Bronchial epithelial cell (primary cell): ENCODE measurements around the gene HTR4. TPM values are rescaled to one million over a fixed set of nuclear protein-coding genes. Genes with fewer than 3 reads are reported as not detected.
A peak's percentile ranks its signal among the peaks of the same experiment; 100 is the strongest.

Source experiments
- DNase-seq: peaks from one replicate; pipeline ENCODE4 v3.0.0-alpha.2; 2010; ENCODE audit warnings: low read depth
- FAIRE-seq: peaks from 2 replicates; lab custom pipeline; 2011; peaks lifted over from hg19 to GRCh38; lab: Jason Lieb, UNC
- H3K27me3 ChIP-seq: 2 replicates; pipeline ENCODE4 v1.5.1; 2011; ENCODE audit warnings: low read length; ENCODE audit not compliant: control insufficient read depth, insufficient read depth
- H3K36me3 ChIP-seq: 2 replicates; pipeline ENCODE4 v1.5.1; 2011; ENCODE audit warnings: low read length; ENCODE audit not compliant: control insufficient read depth, insufficient read depth
- H3K4me3 ChIP-seq: 2 replicates; pipeline ENCODE4 v1.5.1; 2011; ENCODE audit warnings: mild to moderate bottlenecking, low read depth, low read length, control low read depth
- total RNA-seq: library from RNA; depleted of rRNA; stranded (reverse); fragments of >200 nt; gene quantifications from 2 replicates; pipeline ENCODE4 v1.2.1, GENCODE V29; 2014
- TF ChIP-seq, protein P1 (sequence below): IDR thresholded peaks from 2 replicates; pipeline ENCODE4 v1.5.1; 2011; ENCODE audit warnings: mild to moderate bottlenecking, moderate library complexity, low read length, control low read depth, inconsistent platforms; ENCODE audit not compliant: insufficient read depth, severe bottlenecking

The HTR4 gene
- total RNA-seq, 1 donor from 2014 or later = not detected

DNA sequence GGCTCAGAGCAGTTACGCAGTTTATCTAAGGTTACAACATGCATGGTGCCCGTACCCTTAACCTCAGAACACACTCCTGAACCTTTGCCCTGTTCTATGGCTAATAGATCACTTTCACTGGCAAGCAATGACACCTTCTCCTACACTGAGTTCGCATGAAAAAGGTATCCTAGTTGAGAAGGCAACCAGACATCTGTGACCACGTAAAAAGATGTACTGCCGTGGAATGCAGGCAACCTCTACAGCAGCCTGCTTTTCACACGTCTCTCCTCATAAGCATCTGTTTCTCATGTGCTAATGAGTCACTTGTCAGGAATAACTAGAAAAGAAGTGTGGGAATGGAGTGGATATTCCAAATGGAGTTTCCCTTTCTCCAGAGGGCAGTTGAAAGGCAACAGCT, 199.1 kb downstream of the HTR4 start:
- Histone ChIP-seq H3K4me3 (no peak overlapping the region), H3K36me3 (no peaks in the 10 kb centered on the region), H3K27me3 (no peaks in the 10 kb centered on the region)
- DNase-seq (peak; percentile 19), FAIRE-seq (peak; percentile 28)
- TF ChIP-seq, protein P1, sequence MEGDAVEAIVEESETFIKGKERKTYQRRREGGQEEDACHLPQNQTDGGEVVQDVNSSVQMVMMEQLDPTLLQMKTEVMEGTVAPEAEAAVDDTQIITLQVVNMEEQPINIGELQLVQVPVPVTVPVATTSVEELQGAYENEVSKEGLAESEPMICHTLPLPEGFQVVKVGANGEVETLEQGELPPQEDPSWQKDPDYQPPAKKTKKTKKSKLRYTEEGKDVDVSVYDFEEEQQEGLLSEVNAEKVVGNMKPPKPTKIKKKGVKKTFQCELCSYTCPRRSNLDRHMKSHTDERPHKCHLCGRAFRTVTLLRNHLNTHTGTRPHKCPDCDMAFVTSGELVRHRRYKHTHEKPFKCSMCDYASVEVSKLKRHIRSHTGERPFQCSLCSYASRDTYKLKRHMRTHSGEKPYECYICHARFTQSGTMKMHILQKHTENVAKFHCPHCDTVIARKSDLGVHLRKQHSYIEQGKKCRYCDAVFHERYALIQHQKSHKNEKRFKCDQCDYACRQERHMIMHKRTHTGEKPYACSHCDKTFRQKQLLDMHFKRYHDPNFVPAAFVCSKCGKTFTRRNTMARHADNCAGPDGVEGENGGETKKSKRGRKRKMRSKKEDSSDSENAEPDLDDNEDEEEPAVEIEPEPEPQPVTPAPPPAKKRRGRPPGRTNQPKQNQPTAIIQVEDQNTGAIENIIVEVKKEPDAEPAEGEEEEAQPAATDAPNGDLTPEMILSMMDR = no peak

DNA sequence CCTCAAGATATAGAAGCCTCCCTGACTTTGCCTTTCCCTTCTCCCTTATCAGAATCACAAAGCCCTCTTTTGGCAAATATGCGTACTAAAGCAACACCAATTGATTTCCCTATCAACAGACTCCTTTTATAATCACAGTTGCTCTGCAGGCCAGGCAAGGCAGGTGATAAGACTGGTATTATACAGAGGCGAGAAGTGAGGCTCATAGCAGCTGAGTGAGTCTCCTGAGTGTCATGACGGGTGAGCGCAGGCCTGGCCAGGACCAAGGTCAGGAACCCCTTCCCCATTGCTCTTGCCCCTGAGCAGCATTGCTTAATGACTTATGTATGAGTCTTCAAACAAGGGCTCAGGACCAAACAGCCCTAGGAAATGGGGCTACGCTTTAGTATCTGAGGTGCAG, 199.8 kb downstream of the HTR4 start:
- TF ChIP-seq, protein P1 = no peak
- DNase-seq (no peak), FAIRE-seq (no peak)
- no peaks in the 10 kb centered on the region for H3K36me3 ChIP-seq
- H3K27me3 ChIP-seq = no peaks in the 10 kb centered on the region
- H3K4me3 ChIP-seq = no peak overlapping the region

DNA sequence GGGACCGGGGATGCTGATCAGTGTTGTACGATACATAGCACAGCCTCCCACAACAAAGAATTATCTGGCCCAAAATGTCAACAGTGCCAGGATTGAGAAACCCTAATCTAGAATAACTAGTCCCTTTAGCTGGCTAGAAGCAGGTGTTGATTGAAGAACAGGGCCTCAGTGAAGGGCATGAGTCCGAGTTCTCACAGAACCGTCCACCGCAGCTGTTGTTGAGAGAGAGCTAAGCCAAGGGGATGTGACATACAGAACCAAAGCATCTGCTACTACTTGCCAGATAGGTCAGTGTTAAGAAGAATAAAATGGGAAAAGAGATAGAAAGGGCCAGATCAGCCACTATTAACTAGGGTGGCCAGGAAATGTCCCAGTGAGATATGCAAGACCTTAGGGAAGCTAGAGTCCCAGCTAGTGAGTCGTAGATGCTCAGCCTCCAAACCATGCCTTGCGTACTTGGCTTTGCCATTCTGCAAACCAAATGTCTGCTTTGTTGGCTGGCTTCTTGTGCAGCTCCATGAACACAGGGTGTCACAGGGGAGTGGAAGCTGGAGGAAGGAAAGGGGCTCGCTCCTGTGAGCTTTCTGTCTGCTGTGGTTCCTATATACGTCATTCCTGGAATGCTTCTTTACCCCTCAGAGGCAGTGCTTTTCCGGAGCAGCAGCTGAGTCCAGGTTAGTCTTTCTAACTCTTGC, 201.7 kb downstream of the HTR4 start:
- FAIRE-seq (no peak), DNase-seq (no peak)
- Histone ChIP-seq H3K27me3 (no peaks in the 10 kb centered on the region), H3K36me3 (no peaks in the 10 kb centered on the region), H3K4me3 (no peak overlapping the region)
- TF ChIP-seq, protein P1 = no peak

DNA sequence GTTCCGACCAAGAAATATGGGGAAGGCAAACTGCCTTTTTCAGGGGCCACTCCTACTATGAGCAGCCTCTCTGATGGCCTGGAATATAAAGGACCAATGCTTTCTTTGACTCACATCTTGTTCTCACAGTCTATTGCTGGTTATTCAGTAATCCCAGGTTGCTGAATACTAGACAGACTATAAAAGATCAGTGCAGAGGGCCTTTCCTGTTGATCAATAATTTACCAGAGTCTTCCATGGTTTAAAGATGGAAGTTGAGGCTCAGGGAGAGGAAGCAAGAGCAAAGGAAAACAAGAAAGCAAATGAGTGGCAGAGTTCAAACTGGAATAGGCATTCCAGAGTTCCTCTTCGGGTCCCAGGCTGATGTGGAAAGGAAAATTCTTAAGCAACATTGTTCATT, 207.7 kb downstream of the HTR4 start:
- Histone ChIP-seq H3K27me3 (no peaks in the 10 kb centered on the region), H3K36me3 (peaks cover 2% of the 10 kb centered on the region), H3K4me3 (no peak overlapping the region)
- TF ChIP-seq, protein P1 = no peak
- no peak for DNase-seq
- FAIRE-seq = no peak

DNA sequence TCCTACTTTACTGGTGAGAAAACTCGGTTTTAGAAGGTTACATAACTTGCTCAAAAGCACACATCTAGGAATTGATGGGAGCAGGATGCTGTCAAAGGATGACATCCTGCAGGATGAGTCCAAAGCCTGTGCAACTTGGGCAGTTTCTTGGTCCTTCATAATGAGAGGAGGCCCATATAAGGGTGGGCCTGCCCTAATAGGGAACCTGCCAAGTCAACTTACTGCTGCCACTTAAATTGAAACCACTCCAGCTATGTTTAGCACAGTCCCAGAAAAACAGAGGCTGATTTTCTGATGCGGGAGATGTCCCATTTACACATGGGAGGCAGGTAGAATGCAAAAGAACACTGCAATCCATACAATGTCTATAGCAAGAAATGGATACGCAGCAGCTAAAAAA, 208.7 kb downstream of the HTR4 start:
- TF ChIP-seq, protein P1 = no peak
- FAIRE-seq (no peak), DNase-seq (no peak)
- Histone ChIP-seq H3K36me3 (peaks cover 2% of the 10 kb centered on the region), H3K27me3 (no peaks in the 10 kb centered on the region), H3K4me3 (no peak overlapping the region)

DNA sequence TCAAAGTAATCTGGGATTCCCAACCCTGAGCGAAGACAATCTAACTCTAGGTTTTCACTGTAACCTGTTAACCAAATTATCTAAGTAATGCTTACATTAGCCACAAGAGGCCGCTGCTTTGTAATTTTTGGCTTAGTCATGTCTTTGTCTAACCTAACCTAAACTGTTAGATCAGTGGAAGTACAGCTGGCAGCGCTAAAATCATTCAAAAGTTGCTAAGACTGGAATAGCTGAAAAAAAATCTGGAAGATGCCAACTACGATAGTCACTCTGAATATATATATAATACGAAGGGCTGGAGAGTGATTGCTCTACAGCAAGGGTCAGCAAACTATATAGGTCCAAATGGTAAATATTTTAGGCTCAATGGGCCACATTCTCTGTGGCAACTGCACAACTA, 210.3 kb downstream of the HTR4 start:
- peak; percentile 68 for DNase-seq
- peaks cover 3% of the 10 kb centered on the region for H3K36me3 ChIP-seq
- H3K27me3 ChIP-seq = no peaks in the 10 kb centered on the region
- H3K4me3 ChIP-seq = no peak overlapping the region
- TF ChIP-seq, protein P1 = peak; percentile 49
- FAIRE-seq = no peak
